Chondrocyte (in vitro differentiated cells): Measurements from ENCODE around the gene TELO2. TPM values are rescaled to one million over a fixed set of nuclear protein-coding genes. Genes with fewer than 3 reads are reported as not detected.

Experiments
- DNase-seq: peaks from one replicate; pipeline ENCODE4 v3.0.0; 2021; ENCODE audit warnings: mixed read lengths, low spot score
- H3K27ac Mint-ChIP-seq: one replicate; pipeline ENCODE4 v1.8.0; 2021; ENCODE audit warnings: mild to moderate bottlenecking, moderate library complexity, mixed read lengths; ENCODE audit not compliant: unreplicated experiment
- H3K27me3 Mint-ChIP-seq: 2 replicates; pipeline ENCODE4 v1.8.0; 2021; ENCODE audit warnings: low read depth, mixed read lengths
- H3K36me3 Mint-ChIP-seq: 2 replicates; pipeline ENCODE4 v1.8.0; 2021; ENCODE audit warnings: low read depth, mixed read lengths
- H3K4me1 Mint-ChIP-seq: 2 replicates; pipeline ENCODE4 v1.8.0; 2021; ENCODE audit warnings: low read depth, mild to moderate bottlenecking, mixed read lengths
- H3K4me3 Mint-ChIP-seq: one replicate; pipeline ENCODE4 v1.8.0; 2021; ENCODE audit warnings: mild to moderate bottlenecking, moderate library complexity, mixed read lengths; ENCODE audit not compliant: unreplicated experiment
- H3K9me3 Mint-ChIP-seq: 2 replicates; pipeline ENCODE4 v1.8.0; 2021; ENCODE audit warnings: low read depth, mixed read lengths
- long read RNA-seq: library from polyadenylated mRNA; stranded (forward); transcript quantifications from one replicate; pipeline ENCODE4 v2.0.0, GENCODE V29; 2021
- total RNA-seq: library from RNA; stranded (reverse); gene quantifications from 3 replicates; pipeline ENCODE4 v1.2.1, GENCODE V29; 2021
- TF ChIP-seq, protein P1 (sequence below): fragments of 200-600 bp; sonication (generic); IDR thresholded peaks from 2 replicates; pipeline ENCODE4 v1.5.0; 2021; ENCODE audit warnings: antibody characterized with exemption, mild to moderate bottlenecking, moderate library complexity

TELO2 gene
- total RNA-seq: 19.3 to 30.9 TPM (median 21.7 TPM) in 3 replicates
- long read RNA-seq, transcript TELO2-201 (21 exons, 3,314 nt): major isoform, 22 of 35 reads
- long read RNA-seq, partial matches to known transcripts: 3 of 35 reads
- long read RNA-seq, other reads (novel, unspliced or antisense): 10 of 35 reads

- peaks cover 18% of the 10 kb centered on the region for H3K4me1 Mint-ChIP-seq
- DNase-seq: peak; percentile 93
- no peaks in the 10 kb centered on the region for H3K27me3 Mint-ChIP-seq
- H3K27ac Mint-ChIP-seq: peak within 1 kb of the TSS; percentile 94
- H3K4me3 Mint-ChIP-seq: peak within 1 kb of the TSS; percentile 88
- peaks cover 5% of the 10 kb centered on the region for H3K36me3 Mint-ChIP-seq
- no peaks in the 10 kb centered on the region for H3K9me3 Mint-ChIP-seq
- TF ChIP-seq, protein P1, sequence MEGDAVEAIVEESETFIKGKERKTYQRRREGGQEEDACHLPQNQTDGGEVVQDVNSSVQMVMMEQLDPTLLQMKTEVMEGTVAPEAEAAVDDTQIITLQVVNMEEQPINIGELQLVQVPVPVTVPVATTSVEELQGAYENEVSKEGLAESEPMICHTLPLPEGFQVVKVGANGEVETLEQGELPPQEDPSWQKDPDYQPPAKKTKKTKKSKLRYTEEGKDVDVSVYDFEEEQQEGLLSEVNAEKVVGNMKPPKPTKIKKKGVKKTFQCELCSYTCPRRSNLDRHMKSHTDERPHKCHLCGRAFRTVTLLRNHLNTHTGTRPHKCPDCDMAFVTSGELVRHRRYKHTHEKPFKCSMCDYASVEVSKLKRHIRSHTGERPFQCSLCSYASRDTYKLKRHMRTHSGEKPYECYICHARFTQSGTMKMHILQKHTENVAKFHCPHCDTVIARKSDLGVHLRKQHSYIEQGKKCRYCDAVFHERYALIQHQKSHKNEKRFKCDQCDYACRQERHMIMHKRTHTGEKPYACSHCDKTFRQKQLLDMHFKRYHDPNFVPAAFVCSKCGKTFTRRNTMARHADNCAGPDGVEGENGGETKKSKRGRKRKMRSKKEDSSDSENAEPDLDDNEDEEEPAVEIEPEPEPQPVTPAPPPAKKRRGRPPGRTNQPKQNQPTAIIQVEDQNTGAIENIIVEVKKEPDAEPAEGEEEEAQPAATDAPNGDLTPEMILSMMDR: no peak
Observed at GRCh38 chr16:1492923-1493745, at the start of gene TELO2. Gene TELO2, plus strand, starts transcription at chr16:1493360. Its CDS starts 922 bp downstream, at chr16:1494282.

- TF ChIP-seq, protein P1: no peak
- no peak for DNase-seq
- Mint-ChIP-seq H3K27me3 (no peaks in the 10 kb centered on the region), H3K36me3 (peaks cover 1% of the 10 kb centered on the region), H3K9me3 (no peaks in the 10 kb centered on the region), H3K4me3 (no peak overlapping the region), H3K4me1 (no peaks in the 10 kb centered on the region), H3K27ac (no peak overlapping the region)
Observed at GRCh38 chr16:1443403-1443973, 49.7 kb upstream of the TELO2 start.

DNA sequence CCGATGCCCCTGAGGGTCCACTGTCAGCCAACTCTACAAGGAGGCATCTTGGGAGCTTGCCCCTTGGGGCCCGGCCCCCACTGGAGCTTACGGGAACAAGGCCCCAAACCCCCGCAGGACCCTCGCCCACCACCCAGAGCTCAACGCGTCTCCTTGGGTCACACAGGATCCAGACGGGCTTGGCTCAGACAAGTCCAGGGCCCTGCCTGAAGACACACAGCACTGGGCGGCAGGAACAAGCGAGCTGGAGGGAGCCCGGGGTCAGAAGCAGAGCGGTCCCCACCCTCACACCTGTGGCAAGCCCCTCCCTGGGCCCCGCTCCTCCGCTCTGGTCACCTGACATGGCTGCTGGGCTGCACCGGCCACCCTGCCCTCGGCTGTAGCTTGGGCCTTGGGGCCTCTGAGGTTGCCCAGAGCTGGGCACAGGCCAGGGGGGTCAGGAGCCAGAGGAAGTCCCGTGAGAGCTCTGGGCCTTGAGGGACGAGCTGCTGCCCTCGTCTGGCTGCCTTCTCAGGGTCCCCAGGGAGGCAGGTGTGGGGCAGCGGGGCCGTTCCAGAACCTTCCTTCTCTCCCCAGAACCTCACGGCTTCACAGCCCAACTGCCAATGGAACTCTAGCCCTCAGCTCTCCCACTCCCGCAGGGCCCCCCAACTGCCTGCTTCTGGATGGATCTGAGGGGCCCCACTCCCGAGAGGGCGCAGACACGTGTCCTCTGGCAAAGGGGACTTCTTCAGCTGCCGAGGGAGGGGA lies 49.0 kb upstream of the TELO2 start, which contains the start of gene CCDC154:
CCDC154 (minus strand) TSS at position 577 of the 750 bp plus-strand sequence; CDS start at position 343, 234 bp downstream.
- H3K4me3 Mint-ChIP-seq: no peak within 1 kb of the TSS
- TF ChIP-seq, protein P1: no peak
- H3K4me1 Mint-ChIP-seq: no peaks in the 10 kb centered on the region
- H3K9me3 Mint-ChIP-seq: no peaks in the 10 kb centered on the region
- no peak for DNase-seq
- H3K27me3 Mint-ChIP-seq: no peaks in the 10 kb centered on the region
- H3K36me3 Mint-ChIP-seq: peaks cover 1% of the 10 kb centered on the region
- H3K27ac Mint-ChIP-seq: no peak within 1 kb of the TSS

GRCh38 chr16:1444730-1445517 lies 48.2 kb upstream of the TELO2 start:
- no peak overlapping the region for H3K27ac Mint-ChIP-seq
- TF ChIP-seq, protein P1: no peak
- no peak for DNase-seq
- H3K36me3 Mint-ChIP-seq: peaks cover 6% of the 10 kb centered on the region
- H3K9me3 Mint-ChIP-seq: no peaks in the 10 kb centered on the region
- no peaks in the 10 kb centered on the region for H3K27me3 Mint-ChIP-seq
- no peaks in the 10 kb centered on the region for H3K4me1 Mint-ChIP-seq
- no peak overlapping the region for H3K4me3 Mint-ChIP-seq
